ENCODE results near the gene TOX3.

Gene TOX3

GRCh38 chr16:52492789-52493357 lies 54.1 kb downstream of the TOX3 start:
- DNase-seq (ENCODE audit: low read depth) = no peak

GRCh38 chr16:52491216-52491615 lies 55.7 kb downstream of the TOX3 start:
- DNase-seq (ENCODE audit: low read depth) = no peak

GRCh38 chr16:52489894-52490293 lies 57.0 kb downstream of the TOX3 start:
- DNase-seq (ENCODE audit: low read depth) = no peak

GRCh38 chr16:52488837-52489289 lies 58.1 kb downstream of the TOX3 start:
- no peak for DNase-seq (ENCODE audit: low read depth)

GRCh38 chr16:52487849-52488457 lies 59.0 kb downstream of the TOX3 start:
- DNase-seq (ENCODE audit: low read depth) = no peak

- no peak for DNase-seq (ENCODE audit: low read depth)
These were observed 66.7 kb downstream of the TOX3 start for GRCh38 chr16:52480237-52480636.

GRCh38 chr16:52476111-52476510 lies 70.8 kb downstream of the TOX3 start:
- DNase-seq (ENCODE audit: low read depth) = no peak

- DNase-seq (ENCODE audit: low read depth) = no peak
These were observed 72.3 kb downstream of the TOX3 start for GRCh38 chr16:52474679-52475078.

GRCh38 chr16:52473096-52473495 lies 73.8 kb downstream of the TOX3 start:
- no peak for DNase-seq (ENCODE audit: low read depth)

GRCh38 chr16:52471650-52472370 lies 75.1 kb downstream of the TOX3 start:
- DNase-seq (ENCODE audit: low read depth) = no peak

GRCh38 chr16:52470585-52470984 lies 76.4 kb downstream of the TOX3 start:
- no peak for DNase-seq (ENCODE audit: low read depth)

GRCh38 chr16:52469775-52470174 lies 77.2 kb downstream of the TOX3 start:
- no peak for DNase-seq (ENCODE audit: low read depth)

GRCh38 chr16:52469091-52469490 lies 77.9 kb downstream of the TOX3 start:
- no peak for DNase-seq (ENCODE audit: low read depth)

- no peak for DNase-seq (ENCODE audit: low read depth)
These were observed 79.2 kb downstream of the TOX3 start for GRCh38 chr16:52467753-52468152.

- DNase-seq (ENCODE audit: low read depth) = no peak
These were observed 79.9 kb downstream of the TOX3 start for GRCh38 chr16:52466994-52467393.

- DNase-seq (ENCODE audit: low read depth) = no peak
These were observed 81.2 kb downstream of the TOX3 start for GRCh38 chr16:52465711-52466267.

GRCh38 chr16:52463904-52464303 lies 83.0 kb downstream of the TOX3 start:
- no peak for DNase-seq (ENCODE audit: low read depth)

- no peak for DNase-seq (ENCODE audit: low read depth)
These were observed 84.1 kb downstream of the TOX3 start for GRCh38 chr16:52462816-52463215.

- no peak for DNase-seq (ENCODE audit: low read depth)
These were observed 86.2 kb downstream of the TOX3 start for GRCh38 chr16:52460639-52461178.

GRCh38 chr16:52456368-52456767 lies 90.6 kb downstream of the TOX3 start:
- no peak for DNase-seq (ENCODE audit: low read depth)

GRCh38 chr16:52455549-52456277 lies 91.2 kb downstream of the TOX3 start:
- DNase-seq (ENCODE audit: low read depth) = no peak

- no peak for DNase-seq (ENCODE audit: low read depth)
These were observed 93.3 kb downstream of the TOX3 start for GRCh38 chr16:52453644-52454043.

Data from fibroblast of the conjunctiva (primary cell).